Nephron progenitor cell (in vitro differentiated cells): Measurements from ENCODE around the gene ATIC.

Experiments
- DNase-seq: peaks from one replicate; pipeline ENCODE4 v3.0.0; 2021
- H3K27ac Mint-ChIP-seq: 2 replicates; pipeline ENCODE4 v1.8.0; 2021; ENCODE audit warnings: mild to moderate bottlenecking, moderate library complexity, mixed read lengths
- H3K27me3 Mint-ChIP-seq: 2 replicates; pipeline ENCODE4 v1.8.0; 2021; ENCODE audit warnings: mild to moderate bottlenecking, low read depth, mixed read lengths; ENCODE audit not compliant: poor library complexity
- H3K36me3 Mint-ChIP-seq: 2 replicates; pipeline ENCODE4 v1.8.0; 2021; ENCODE audit warnings: low read depth, mixed read lengths
- H3K4me1 Mint-ChIP-seq: 2 replicates; pipeline ENCODE4 v1.8.0; 2021; ENCODE audit warnings: mixed read lengths
- H3K4me3 Mint-ChIP-seq: 2 replicates; pipeline ENCODE4 v1.8.0; 2021; ENCODE audit warnings: mild to moderate bottlenecking, moderate library complexity, mixed read lengths
- H3K9me3 Mint-ChIP-seq: 2 replicates; pipeline ENCODE4 v1.8.0; 2021; ENCODE audit warnings: mild to moderate bottlenecking, moderate library complexity, mixed read lengths
- CTCF ChIP-seq: fragments of 200-600 bp; sonication (generic); IDR thresholded peaks from 2 replicates; pipeline ENCODE4 v1.5.0; 2021; ENCODE audit warnings: antibody characterized with exemption

Gene ATIC

DNA sequence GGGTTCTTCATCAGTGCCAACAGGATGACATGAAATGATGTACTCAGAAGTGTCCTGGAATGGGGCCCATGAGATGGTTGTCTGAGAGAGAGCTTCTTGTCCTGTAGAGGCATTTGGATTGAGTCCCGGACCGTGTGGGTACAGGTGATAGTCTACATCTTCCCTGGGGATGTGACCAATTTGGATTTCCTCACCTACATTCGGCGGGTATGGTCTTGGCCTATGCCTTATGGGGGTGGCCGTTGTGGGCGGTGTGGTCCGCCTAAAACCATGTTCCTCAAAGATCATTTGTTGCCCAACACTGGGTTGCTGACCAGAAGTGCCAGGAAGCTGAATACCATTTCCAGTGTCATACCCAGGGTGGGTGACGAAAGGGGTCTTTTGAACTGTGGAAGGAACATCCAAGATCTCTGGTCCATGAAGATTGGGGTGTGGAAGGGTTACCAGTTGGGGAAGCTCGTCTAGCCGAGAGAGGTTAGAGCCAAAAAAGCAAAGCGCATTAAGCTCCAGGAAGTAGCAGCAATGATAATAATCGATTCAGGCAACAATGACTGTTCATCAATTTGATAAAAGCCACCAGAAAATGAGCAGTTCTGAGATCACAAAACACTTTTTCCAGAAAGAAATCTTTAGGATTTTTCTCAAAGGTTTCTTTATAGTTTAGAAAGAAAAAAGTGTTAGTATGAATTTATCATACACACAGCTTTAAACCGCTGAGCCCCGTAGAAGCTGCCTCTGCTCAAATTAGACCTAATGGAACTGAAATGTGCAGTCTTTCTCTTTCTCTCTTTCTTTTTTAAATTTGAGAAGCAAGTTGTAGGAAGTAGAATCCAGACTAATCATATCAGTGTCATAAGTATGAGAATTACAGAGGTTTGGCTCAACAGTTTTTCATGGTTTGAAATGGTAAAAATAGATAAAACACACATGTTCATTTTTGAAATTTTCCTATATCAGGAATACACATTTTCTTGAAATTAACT is 60.3 kb downstream of the ATIC start:
- Mint-ChIP-seq H3K36me3 (peaks cover 93% of the 10 kb centered on the region), H3K4me3 (no peak overlapping the region), H3K27ac (peak overlapping the region; percentile 60), H3K9me3 (no peaks in the 10 kb centered on the region), H3K27me3 (peaks cover 3% of the 10 kb centered on the region), H3K4me1 (no peaks in the 10 kb centered on the region)
- no peak for TF ChIP-seq CTCF
- DNase-seq: no peak

DNA sequence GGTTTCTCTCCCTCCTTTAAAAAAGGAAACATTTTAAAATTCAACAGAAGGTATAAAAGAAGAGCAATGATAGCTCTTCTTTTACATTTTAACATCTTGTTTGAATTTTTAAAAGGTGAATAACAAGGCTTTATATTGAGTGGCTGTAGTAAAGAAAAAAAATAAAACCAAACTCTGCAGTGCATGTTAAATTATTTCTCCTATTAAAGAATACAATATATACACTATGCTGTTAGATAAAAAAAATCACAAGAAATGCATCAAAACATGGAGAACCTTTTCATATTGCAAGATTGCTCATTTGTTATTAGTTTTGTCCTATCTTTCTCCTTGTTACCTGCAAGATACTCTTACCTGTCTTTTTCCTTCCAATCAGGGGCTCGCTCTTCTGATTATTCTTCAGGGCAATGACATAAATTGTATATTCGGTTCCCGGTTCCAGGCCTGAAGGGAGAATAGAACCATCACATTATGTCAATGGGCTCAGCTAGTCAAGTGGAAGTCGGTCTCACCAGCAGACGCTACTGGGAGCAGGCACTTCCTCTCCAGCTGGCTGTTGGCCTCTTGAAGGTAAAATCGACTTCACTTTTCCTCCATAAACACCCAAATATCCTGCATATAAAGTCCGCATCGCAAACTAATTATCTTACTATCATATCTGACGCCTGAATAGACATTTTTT is 61.2 kb downstream of the ATIC start:
- Mint-ChIP-seq H3K27ac (no peak overlapping the region), H3K9me3 (no peaks in the 10 kb centered on the region), H3K36me3 (peaks cover 93% of the 10 kb centered on the region), H3K27me3 (peaks cover 3% of the 10 kb centered on the region), H3K4me1 (no peaks in the 10 kb centered on the region), H3K4me3 (no peak overlapping the region)
- TF ChIP-seq CTCF: no peak
- DNase-seq: no peak

GRCh38 chr2:215374002-215374401 is 62.1 kb downstream of the ATIC start:
- no peaks in the 10 kb centered on the region for H3K9me3 Mint-ChIP-seq
- peaks cover 95% of the 10 kb centered on the region for H3K36me3 Mint-ChIP-seq
- peak overlapping the region; percentile 66 for H3K27ac Mint-ChIP-seq
- no peak for DNase-seq
- no peak for TF ChIP-seq CTCF
- no peak overlapping the region for H3K4me3 Mint-ChIP-seq
- H3K4me1 Mint-ChIP-seq: no peaks in the 10 kb centered on the region
- H3K27me3 Mint-ChIP-seq: peaks cover 3% of the 10 kb centered on the region

DNA sequence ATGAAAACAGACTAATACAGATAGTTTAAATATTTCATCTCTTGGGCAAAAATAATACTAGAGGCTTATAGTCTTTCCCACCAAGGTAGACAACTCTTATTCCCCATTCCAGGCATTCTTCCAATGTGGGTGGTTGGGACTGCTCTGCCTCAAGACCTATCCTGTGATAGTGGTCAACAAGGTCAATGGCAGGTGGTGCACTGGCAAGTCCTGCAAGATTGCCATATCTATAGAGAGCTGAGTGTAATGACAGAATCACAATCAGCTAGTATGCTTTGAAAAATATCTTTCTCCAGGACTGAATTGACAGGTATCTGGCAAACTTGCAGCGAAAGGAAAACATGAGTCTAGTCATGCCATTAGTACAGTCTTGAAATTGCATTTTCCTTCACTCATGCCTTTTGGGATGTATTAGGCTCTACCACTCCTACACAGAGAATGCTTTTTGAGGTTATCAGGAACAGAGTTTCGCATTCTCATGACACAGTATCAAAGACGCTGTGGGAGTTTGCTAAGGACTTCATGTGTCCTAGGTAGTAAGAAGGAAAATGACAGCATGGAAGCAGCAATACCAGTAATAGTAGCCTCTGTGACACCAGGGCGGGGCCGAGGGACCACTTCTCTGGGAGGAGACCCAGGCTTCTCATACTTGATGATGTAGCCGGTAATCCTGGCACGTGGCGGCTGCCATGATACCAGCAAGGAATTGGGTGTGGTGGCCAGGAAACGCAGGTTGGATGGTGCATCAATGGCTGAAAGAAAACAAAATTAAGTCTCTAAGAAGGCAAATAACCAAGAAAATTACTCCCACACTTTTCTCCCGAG is 63.0 kb downstream of the ATIC start:
- H3K27ac Mint-ChIP-seq: peak overlapping the region; percentile 66

DNA sequence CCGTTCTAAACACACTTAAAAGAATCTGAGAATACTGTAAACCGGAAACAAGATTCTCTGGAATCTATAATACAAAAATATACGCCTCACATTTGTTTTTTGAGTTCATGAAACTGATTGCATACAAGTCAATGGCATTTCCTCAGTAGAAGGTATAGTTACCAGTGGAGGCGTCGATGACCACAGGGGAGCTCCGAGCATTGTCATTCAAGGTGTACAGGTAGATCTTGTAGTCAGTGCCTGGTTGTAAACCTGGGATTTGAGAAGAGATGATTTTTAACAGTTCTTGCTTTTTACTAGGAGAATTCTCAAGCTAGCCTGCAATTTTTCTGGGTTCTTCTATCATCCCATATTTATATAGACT is 63.6 kb downstream of the ATIC start:
- H3K27me3 Mint-ChIP-seq: peaks cover 3% of the 10 kb centered on the region
- H3K4me1 Mint-ChIP-seq: no peaks in the 10 kb centered on the region
- H3K4me3 Mint-ChIP-seq: no peak overlapping the region
- TF ChIP-seq CTCF: no peak
- H3K9me3 Mint-ChIP-seq: no peaks in the 10 kb centered on the region
- peaks cover 93% of the 10 kb centered on the region for H3K36me3 Mint-ChIP-seq
- no peak for DNase-seq
- no peak overlapping the region for H3K27ac Mint-ChIP-seq

More for the DNA sequence above, 63.0 kb downstream of the ATIC start:
- H3K9me3 Mint-ChIP-seq: no peaks in the 10 kb centered on the region
- no peak for DNase-seq
- peaks cover 3% of the 10 kb centered on the region for H3K27me3 Mint-ChIP-seq
- TF ChIP-seq CTCF: no peak
- H3K36me3 Mint-ChIP-seq: peaks cover 93% of the 10 kb centered on the region
- no peak overlapping the region for H3K4me3 Mint-ChIP-seq
- H3K4me1 Mint-ChIP-seq: no peaks in the 10 kb centered on the region
